Thyroid gland (tissue), 4 donors: ENCODE results near the gene HECW1.

Experiments used
- CTCF ChIP-seq, 6 experiments: fragments of 200-600 bp in 3 of 6; fragments of 450-650 bp in 3 of 6; sonication (generic) in 3 of 6; IDR thresholded peaks; one replicate each; pipeline ENCODE4 v1.5.1; 2016 to 2019; ENCODE audit warnings: antibody characterized with exemption in 6 of 6, mild to moderate bottlenecking in 2 of 6, inconsistent platforms in 1 of 6, moderate library complexity in 1 of 6
- POLR2A ChIP-seq, 2 donors: fragments of 450-650 bp; IDR thresholded peaks; one replicate each; pipeline ENCODE4 v1.6.1; 2017; ENCODE audit warnings: antibody characterized with exemption in 2 of 2, mild to moderate bottlenecking in 2 of 2, moderate library complexity in 1 of 2

GRCh38 chr7:43568529-43568928 lies 456.1 kb downstream of the HECW1 start:
- TF ChIP-seq CTCF (IDR thresholded peaks at IDR 0.05) (no peak), POLR2A (IDR thresholded peaks at IDR 0.05) (no peak)
